ENCODE results near the gene TENT5A.

TENT5A gene

GRCh38 chr6:81697559-81697958, 54.9 kb downstream of the TENT5A start:
- DNase-seq: no peak

- no peak for DNase-seq
Measured at GRCh38 chr6:81696524-81696923, 56.0 kb downstream of the TENT5A start.

Data from activated CD4-positive, CD25-positive, alpha-beta regulatory T cell treated with anti-CD3 and anti-CD28 coated beads, Interleukin-2, amount 50 U/mL, for 72 hours (primary cell).